Panc1 (cell line): ENCODE data around the gene MAPK8IP3.

Source experiments
- TF ChIP-seq, protein P1 (sequence below): fragments of 450-650 bp; IDR thresholded peaks from 2 replicates; pipeline ENCODE4 v1.5.1; 2017; ENCODE audit warnings: mild to moderate bottlenecking
- TF ChIP-seq, protein P2 (sequence below), 2 experiments: IDR thresholded peaks; 2 replicates each; pipeline ENCODE4 v1.6.1; 2011 to 2012; ENCODE audit warnings: low read depth in 2 of 2, control low read depth in 1 of 2, low read length in 1 of 2, mild to moderate bottlenecking in 1 of 2, moderate library complexity in 1 of 2; ENCODE audit not compliant: insufficient read depth in 1 of 2

DNA sequence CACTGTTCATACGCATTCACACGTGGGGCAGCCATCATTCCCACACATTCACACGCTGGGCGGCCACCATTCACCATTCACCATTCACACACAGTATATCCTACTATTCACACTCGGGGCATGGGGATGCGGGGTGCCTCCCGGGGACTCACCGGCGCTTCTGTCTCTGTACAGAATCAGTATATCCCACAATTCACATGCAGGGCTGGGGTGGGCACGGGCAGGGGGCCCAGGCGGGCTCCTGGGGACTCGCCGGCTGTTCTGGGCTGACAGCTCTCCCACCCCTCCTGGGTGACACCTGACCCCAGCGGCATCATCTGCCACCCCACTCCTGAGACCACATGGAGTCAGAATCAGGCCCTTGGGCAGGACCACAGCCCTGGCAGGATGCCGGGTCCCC, 55.8 kb downstream of the MAPK8IP3 start:
- TF ChIP-seq, protein P1, sequence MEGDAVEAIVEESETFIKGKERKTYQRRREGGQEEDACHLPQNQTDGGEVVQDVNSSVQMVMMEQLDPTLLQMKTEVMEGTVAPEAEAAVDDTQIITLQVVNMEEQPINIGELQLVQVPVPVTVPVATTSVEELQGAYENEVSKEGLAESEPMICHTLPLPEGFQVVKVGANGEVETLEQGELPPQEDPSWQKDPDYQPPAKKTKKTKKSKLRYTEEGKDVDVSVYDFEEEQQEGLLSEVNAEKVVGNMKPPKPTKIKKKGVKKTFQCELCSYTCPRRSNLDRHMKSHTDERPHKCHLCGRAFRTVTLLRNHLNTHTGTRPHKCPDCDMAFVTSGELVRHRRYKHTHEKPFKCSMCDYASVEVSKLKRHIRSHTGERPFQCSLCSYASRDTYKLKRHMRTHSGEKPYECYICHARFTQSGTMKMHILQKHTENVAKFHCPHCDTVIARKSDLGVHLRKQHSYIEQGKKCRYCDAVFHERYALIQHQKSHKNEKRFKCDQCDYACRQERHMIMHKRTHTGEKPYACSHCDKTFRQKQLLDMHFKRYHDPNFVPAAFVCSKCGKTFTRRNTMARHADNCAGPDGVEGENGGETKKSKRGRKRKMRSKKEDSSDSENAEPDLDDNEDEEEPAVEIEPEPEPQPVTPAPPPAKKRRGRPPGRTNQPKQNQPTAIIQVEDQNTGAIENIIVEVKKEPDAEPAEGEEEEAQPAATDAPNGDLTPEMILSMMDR: no peak
- TF ChIP-seq, protein P2, sequence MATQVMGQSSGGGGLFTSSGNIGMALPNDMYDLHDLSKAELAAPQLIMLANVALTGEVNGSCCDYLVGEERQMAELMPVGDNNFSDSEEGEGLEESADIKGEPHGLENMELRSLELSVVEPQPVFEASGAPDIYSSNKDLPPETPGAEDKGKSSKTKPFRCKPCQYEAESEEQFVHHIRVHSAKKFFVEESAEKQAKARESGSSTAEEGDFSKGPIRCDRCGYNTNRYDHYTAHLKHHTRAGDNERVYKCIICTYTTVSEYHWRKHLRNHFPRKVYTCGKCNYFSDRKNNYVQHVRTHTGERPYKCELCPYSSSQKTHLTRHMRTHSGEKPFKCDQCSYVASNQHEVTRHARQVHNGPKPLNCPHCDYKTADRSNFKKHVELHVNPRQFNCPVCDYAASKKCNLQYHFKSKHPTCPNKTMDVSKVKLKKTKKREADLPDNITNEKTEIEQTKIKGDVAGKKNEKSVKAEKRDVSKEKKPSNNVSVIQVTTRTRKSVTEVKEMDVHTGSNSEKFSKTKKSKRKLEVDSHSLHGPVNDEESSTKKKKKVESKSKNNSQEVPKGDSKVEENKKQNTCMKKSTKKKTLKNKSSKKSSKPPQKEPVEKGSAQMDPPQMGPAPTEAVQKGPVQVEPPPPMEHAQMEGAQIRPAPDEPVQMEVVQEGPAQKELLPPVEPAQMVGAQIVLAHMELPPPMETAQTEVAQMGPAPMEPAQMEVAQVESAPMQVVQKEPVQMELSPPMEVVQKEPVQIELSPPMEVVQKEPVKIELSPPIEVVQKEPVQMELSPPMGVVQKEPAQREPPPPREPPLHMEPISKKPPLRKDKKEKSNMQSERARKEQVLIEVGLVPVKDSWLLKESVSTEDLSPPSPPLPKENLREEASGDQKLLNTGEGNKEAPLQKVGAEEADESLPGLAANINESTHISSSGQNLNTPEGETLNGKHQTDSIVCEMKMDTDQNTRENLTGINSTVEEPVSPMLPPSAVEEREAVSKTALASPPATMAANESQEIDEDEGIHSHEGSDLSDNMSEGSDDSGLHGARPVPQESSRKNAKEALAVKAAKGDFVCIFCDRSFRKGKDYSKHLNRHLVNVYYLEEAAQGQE (IDR thresholded peaks at IDR 0.05; ENCODE audit: insufficient read depth in 1 of 2, low read depth in 2 of 2, low read length in 1 of 2): no peak
